Measurements from ENCODE around the gene CXorf66. TPM values are rescaled to one million over a fixed set of nuclear protein-coding genes. Genes with fewer than 3 reads are reported as not detected.

CXorf66 gene
- total RNA-seq (2021) (not detected in 3 replicates), Bru-seq, nascent RNA (not detected)
- long read RNA-seq, experiment 1: 0 reads
- long read RNA-seq, experiment 2: 0 reads
- long read RNA-seq, experiment 3: 0 reads

- H3K4me3 Mint-ChIP-seq: no peak within 1 kb of the TSS
- no peak for ATAC-seq
- peaks cover 2% of the 10 kb centered on the region for H3K4me1 Mint-ChIP-seq
- ChIA-PET CTCF (interaction anchor here (0.6 to 2.2 kb wide), 5 partner anchors 17 to 370 kb away, joined by 3 to 12 read pairs (median 3); partner anchors contain the start of gene ATP11C), POLR2A (no interaction called here)
- DNase-seq (ENCODE audit: low spot score): no peak
- H3K27me3 Mint-ChIP-seq (ENCODE audit: low read depth): peaks cover 4% of the 10 kb centered on the region
- no peak within 1 kb of the TSS for H3K27ac Mint-ChIP-seq
- H3K36me3 Mint-ChIP-seq: no peaks in the 10 kb centered on the region
- TF ChIP-seq MAX (CRISPR knock-in tag; IDR thresholded peaks at IDR 0.05) (no peak), RELA (CRISPR knock-in tag; IDR thresholded peaks at IDR 0.05; ENCODE audit: borderline replicate concordance) (no peak), SP1 (CRISPR knock-in tag; conservative IDR thresholded peaks at IDR 0.05) (no peak)
- no peaks in the 10 kb centered on the region for H3K9me3 Mint-ChIP-seq
These were observed at the start of gene CXorf66 for GRCh38 chrX:139965421-139965820. Gene CXorf66 (minus strand): TSS chrX:139965521. CDS start chrX:139965496, 25 bp downstream.

GRCh38 chrX:139982856-139983255, 17.5 kb upstream of the CXorf66 start:
- no peaks in the 10 kb centered on the region for H3K9me3 Mint-ChIP-seq
- CTCF ChIA-PET: interaction anchor here (0.6 kb wide), 1 partner anchor 17 kb away, joined by 3 read pairs; no protein-coding TSS in a partner anchor
- no peak overlapping the region for H3K27ac Mint-ChIP-seq
- H3K4me1 Mint-ChIP-seq: no peaks in the 10 kb centered on the region
- no peak for DNase-seq (ENCODE audit: low spot score)
- ATAC-seq: no peak
- H3K27me3 Mint-ChIP-seq (ENCODE audit: low read depth): no peaks in the 10 kb centered on the region
- no peak overlapping the region for H3K4me3 Mint-ChIP-seq
- H3K36me3 Mint-ChIP-seq: no peaks in the 10 kb centered on the region
- TF ChIP-seq ZNF425 (CRISPR knock-in tag; conservative IDR thresholded peaks at IDR 0.05) (no peak), FOXK1 (CRISPR knock-in tag; IDR thresholded peaks at IDR 0.05) (no peak), SMAD3 (CRISPR knock-in tag; IDR thresholded peaks at IDR 0.05; ENCODE audit: borderline replicate concordance) (no peak), NR2C2 (CRISPR knock-in tag; IDR thresholded peaks at IDR 0.05) (no peak), SP1 (CRISPR knock-in tag; conservative IDR thresholded peaks at IDR 0.05) (no peak), TEAD4 (CRISPR knock-in tag; IDR thresholded peaks at IDR 0.05) (no peak), IRF2 (CRISPR knock-in tag; IDR thresholded peaks at IDR 0.05; ENCODE audit: borderline replicate concordance, low read depth) (no peak), SOX15 (CRISPR knock-in tag; IDR thresholded peaks at IDR 0.05) (no peak), ZNF263 (CRISPR knock-in tag; IDR thresholded peaks at IDR 0.05; ENCODE audit: low read depth) (no peak), ZMAT4 (CRISPR knock-in tag; IDR thresholded peaks at IDR 0.05) (no peak), ZNF396 (CRISPR knock-in tag; IDR thresholded peaks at IDR 0.05; ENCODE audit: borderline replicate concordance) (no peak), ZBTB21 (CRISPR knock-in tag; IDR thresholded peaks at IDR 0.05; ENCODE audit: borderline replicate concordance) (no peak), NR3C1 (CRISPR knock-in tag; conservative IDR thresholded peaks at IDR 0.05; ENCODE audit: low read depth) (no peak), CREB1 (CRISPR knock-in tag; IDR thresholded peaks at IDR 0.05) (no peak), GTF2I (CRISPR knock-in tag; conservative IDR thresholded peaks at IDR 0.05) (no peak), ATF3 (CRISPR knock-in tag; conservative IDR thresholded peaks at IDR 0.05) (no peak), CTCF (IDR thresholded peaks at IDR 0.05) (no peak)
- POLR2A ChIA-PET: no interaction called here
